WERI-Rb-1 (cell line): ENCODE data around the gene CDR2L.

Experiments
- DNase-seq: peaks from one replicate; pipeline ENCODE4 v3.0.0-alpha.2; 2020
- H3K27ac ChIP-seq: fragments of 250-450 bp; sonication (Bioruptor Pico); 2 replicates; pipeline ENCODE4 v1.5.1; 2020; ENCODE audit warnings: mild to moderate bottlenecking, moderate library complexity
- H3K27me3 ChIP-seq: fragments of 250-450 bp; sonication (Bioruptor Pico); 2 replicates; pipeline ENCODE4 v1.5.1; 2021; ENCODE audit warnings: mild to moderate bottlenecking, low read depth, moderate library complexity; ENCODE audit not compliant: insufficient read depth, severe bottlenecking
- H3K36me3 ChIP-seq: fragments of 250-450 bp; sonication (Bioruptor Pico); 2 replicates; pipeline ENCODE4 v1.5.1; 2020; ENCODE audit warnings: mild to moderate bottlenecking, moderate library complexity
- H3K4me3 ChIP-seq: 2 replicates; pipeline ENCODE4 v1.5.1; 2011; ENCODE audit warnings: low read depth, mild to moderate bottlenecking, control low read depth, low read length
- H3K9me3 ChIP-seq: fragments of 250-450 bp; sonication (Bioruptor Pico); 2 replicates; pipeline ENCODE4 v1.5.1; 2021; ENCODE audit warnings: mild to moderate bottlenecking, moderate library complexity; ENCODE audit not compliant: severe bottlenecking
- TF ChIP-seq, protein P1 (sequence below): IDR thresholded peaks from 2 replicates; pipeline ENCODE4 v1.5.1; 2011; ENCODE audit warnings: low read depth, mild to moderate bottlenecking, control low read depth, inconsistent platforms, low read length

Gene CDR2L

GRCh38 chr17:75049057-75049456 lies 61.6 kb downstream of the CDR2L start:
- TF ChIP-seq, protein P1, sequence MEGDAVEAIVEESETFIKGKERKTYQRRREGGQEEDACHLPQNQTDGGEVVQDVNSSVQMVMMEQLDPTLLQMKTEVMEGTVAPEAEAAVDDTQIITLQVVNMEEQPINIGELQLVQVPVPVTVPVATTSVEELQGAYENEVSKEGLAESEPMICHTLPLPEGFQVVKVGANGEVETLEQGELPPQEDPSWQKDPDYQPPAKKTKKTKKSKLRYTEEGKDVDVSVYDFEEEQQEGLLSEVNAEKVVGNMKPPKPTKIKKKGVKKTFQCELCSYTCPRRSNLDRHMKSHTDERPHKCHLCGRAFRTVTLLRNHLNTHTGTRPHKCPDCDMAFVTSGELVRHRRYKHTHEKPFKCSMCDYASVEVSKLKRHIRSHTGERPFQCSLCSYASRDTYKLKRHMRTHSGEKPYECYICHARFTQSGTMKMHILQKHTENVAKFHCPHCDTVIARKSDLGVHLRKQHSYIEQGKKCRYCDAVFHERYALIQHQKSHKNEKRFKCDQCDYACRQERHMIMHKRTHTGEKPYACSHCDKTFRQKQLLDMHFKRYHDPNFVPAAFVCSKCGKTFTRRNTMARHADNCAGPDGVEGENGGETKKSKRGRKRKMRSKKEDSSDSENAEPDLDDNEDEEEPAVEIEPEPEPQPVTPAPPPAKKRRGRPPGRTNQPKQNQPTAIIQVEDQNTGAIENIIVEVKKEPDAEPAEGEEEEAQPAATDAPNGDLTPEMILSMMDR = no peak
- Histone ChIP-seq H3K27ac (no peak overlapping the region), H3K27me3 (no peaks in the 10 kb centered on the region), H3K4me3 (no peak overlapping the region), H3K9me3 (no peaks in the 10 kb centered on the region), H3K36me3 (peaks cover 53% of the 10 kb centered on the region)
- no peak for DNase-seq

- Histone ChIP-seq H3K36me3 (peaks cover 59% of the 10 kb centered on the region), H3K4me3 (no peak overlapping the region), H3K27me3 (no peaks in the 10 kb centered on the region), H3K9me3 (no peaks in the 10 kb centered on the region), H3K27ac (no peak overlapping the region)
- no peak for DNase-seq
- TF ChIP-seq, protein P1 = no peak
Observed at GRCh38 chr17:75049706-75050105, 62.3 kb downstream of the CDR2L start.

GRCh38 chr17:75051941-75052340 lies 64.5 kb downstream of the CDR2L start:
- no peak for DNase-seq
- TF ChIP-seq, protein P1 = no peak
- Histone ChIP-seq H3K36me3 (peaks cover 79% of the 10 kb centered on the region), H3K27ac (no peak overlapping the region), H3K27me3 (no peaks in the 10 kb centered on the region), H3K9me3 (no peaks in the 10 kb centered on the region), H3K4me3 (no peak overlapping the region)
